ENCODE data around the gene LCE1C.

The LCE1C gene

DNA sequence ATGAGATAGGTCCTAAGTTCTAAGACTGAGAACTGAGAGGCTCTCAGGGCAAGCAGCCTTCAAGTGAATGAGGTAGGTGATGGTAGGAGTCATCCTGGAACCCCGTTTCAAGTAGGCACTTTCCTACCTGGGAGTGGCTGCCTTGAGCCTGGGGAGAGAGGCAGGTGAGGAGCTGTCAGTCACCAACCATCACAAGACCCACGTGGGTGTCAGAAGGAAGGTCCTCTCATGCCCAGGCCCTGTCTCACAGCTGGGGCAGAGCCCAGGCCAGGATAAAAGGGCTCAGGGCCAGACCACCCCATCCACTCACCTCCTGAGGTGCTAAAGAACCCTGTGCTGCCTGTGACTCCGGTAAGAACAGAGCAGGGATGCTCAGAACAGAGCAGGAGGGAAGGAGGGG lies 10.0 kb downstream of the LCE1C start, which contains the start of gene LCE1D:
TSS of gene LCE1D (plus strand) at position 301 of the 400 bp plus-strand sequence. CDS start 1,074 bp downstream, outside the sequence.
- Histone ChIP-seq H3K9me3 (ENCODE audit: control insufficient read depth, insufficient read depth, low read length) (peaks cover 88% of the 10 kb centered on the region), H3K4me1 (ENCODE audit: control insufficient read depth, insufficient read depth, low read length) (no peaks in the 10 kb centered on the region), H3K27me3 (ENCODE audit: control insufficient read depth, insufficient read depth, low read length) (no peaks in the 10 kb centered on the region), H3K27ac (ENCODE audit: low read depth, low read length) (no peak within 1 kb of the TSS), H3K9ac (ENCODE audit: low read depth, low read length) (no peak within 1 kb of the TSS), H3K4me3 (ENCODE audit: low read depth, low read length) (no peak within 1 kb of the TSS), H3K36me3 (ENCODE audit: control insufficient read depth, insufficient read depth, low read length) (no peaks in the 10 kb centered on the region)

DNA sequence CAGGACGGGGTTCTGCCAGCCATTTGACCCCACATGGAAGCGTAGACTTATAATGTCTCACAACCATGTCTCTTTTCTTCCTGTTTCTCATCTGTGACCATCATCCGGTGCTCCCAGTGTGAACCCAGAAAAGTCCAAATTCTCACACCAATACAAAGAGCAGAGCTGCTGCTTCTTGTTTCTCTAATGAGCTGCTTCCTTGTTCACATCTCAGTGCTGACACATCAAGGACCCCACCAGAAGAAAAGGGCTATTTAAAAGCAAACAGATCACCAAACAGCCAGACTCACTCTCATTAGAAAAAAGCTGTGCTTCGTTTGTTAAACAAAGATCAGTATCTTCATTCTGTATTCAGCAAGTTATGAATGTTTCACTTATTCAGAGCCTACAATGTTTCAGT lies 10.8 kb downstream of the LCE1C start:
- Histone ChIP-seq H3K4me1 (ENCODE audit: control insufficient read depth, insufficient read depth, low read length) (no peaks in the 10 kb centered on the region), H3K36me3 (ENCODE audit: control insufficient read depth, insufficient read depth, low read length) (no peaks in the 10 kb centered on the region), H3K9ac (ENCODE audit: low read depth, low read length) (no peak overlapping the region), H3K9me3 (ENCODE audit: control insufficient read depth, insufficient read depth, low read length) (peaks cover 88% of the 10 kb centered on the region), H3K27me3 (ENCODE audit: control insufficient read depth, insufficient read depth, low read length) (no peaks in the 10 kb centered on the region), H3K4me3 (ENCODE audit: low read depth, low read length) (no peak overlapping the region), H3K27ac (ENCODE audit: low read depth, low read length) (no peak overlapping the region)

DNA sequence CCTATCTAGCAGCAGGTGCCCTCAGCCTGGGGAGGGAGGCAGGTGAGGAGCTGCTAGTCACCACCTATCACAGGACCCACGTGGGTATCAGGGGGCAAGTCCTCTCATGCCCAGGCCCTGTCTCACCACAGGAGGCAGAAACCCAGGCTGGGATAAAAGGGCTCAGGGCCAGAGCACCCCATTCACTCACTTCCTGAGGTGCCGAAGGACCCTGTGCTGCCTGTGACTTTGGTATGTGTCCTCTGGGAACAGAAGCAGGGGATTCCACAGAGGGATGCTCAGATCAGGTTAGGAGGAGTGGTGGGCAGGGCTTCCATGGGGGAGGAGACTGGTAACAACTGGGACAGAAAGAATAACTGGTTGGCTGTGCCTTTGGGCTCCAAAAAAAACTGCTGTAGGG lies 20.4 kb downstream of the LCE1C start, which contains the start of gene LCE1E:
TSS of gene LCE1E (plus strand) at position 181 of the 400 bp plus-strand sequence. CDS start 1,043 bp downstream, outside the sequence.
- H3K4me1 ChIP-seq (ENCODE audit: control insufficient read depth, insufficient read depth, low read length): no peaks in the 10 kb centered on the region
- no peaks in the 10 kb centered on the region for H3K27me3 ChIP-seq (ENCODE audit: control insufficient read depth, insufficient read depth, low read length)
- peaks cover 92% of the 10 kb centered on the region for H3K9me3 ChIP-seq (ENCODE audit: control insufficient read depth, insufficient read depth, low read length)
- no peak within 1 kb of the TSS for H3K27ac ChIP-seq (ENCODE audit: low read depth, low read length)
- H3K4me3 ChIP-seq (ENCODE audit: low read depth, low read length): no peak within 1 kb of the TSS
- H3K36me3 ChIP-seq (ENCODE audit: control insufficient read depth, insufficient read depth, low read length): no peaks in the 10 kb centered on the region
- H3K9ac ChIP-seq (ENCODE audit: low read depth, low read length): no peak within 1 kb of the TSS

DNA sequence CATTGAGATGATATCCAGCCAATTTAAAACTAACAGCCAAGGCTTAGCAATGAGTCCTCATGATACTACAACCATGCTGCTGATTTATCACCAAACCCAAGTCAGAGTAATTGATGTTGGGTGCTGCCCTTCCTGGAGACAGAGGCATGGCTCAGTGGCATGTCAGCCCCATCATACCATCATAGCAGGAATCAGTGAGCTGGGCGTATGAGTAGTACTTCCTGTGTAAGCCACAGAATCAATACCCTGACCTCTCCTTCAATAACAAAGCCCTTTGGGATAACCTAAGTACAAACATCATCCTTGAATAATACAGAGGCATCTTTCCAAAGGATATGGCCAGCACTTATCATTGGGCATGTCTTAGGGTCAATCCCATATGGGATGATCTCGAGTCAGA lies 23.4 kb downstream of the LCE1C start:
- H3K27me3 ChIP-seq (ENCODE audit: control insufficient read depth, insufficient read depth, low read length): no peaks in the 10 kb centered on the region
- H3K9me3 ChIP-seq (ENCODE audit: control insufficient read depth, insufficient read depth, low read length): peaks cover 88% of the 10 kb centered on the region
- H3K4me3 ChIP-seq (ENCODE audit: low read depth, low read length): no peak overlapping the region
- H3K27ac ChIP-seq (ENCODE audit: low read depth, low read length): no peak overlapping the region
- no peaks in the 10 kb centered on the region for H3K4me1 ChIP-seq (ENCODE audit: control insufficient read depth, insufficient read depth, low read length)
- no peak overlapping the region for H3K9ac ChIP-seq (ENCODE audit: low read depth, low read length)
- no peaks in the 10 kb centered on the region for H3K36me3 ChIP-seq (ENCODE audit: control insufficient read depth, insufficient read depth, low read length)

DNA sequence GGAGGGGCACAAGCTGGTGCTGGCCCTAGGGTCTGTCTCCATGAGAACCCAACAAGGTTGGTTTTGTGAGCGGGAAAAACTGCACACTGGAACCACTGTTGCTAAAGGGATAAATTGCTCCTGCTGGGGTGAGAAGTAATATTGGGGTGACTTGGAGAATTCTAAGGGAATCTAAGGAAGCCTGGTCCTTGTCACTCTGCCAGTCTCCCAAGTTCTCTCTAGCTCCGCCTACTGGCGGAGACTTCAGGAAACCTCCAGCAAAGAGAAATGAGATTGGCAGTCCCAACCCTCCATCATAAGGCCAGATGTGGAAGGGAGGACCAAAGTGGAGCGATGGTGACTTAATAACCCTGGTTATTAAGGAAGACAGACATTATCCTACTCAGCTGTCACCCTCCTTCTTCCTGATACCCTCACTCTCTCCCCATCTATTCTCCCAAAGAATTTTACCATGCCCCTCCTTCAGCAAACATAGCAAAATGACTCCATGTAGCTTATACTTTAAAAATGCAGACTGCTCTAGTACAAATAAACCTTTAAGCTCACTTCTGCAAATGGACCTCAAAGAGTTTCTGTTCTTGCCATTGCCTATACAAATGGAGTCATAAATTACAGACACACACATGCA lies 28.8 kb downstream of the LCE1C start:
- Histone ChIP-seq H3K27me3 (ENCODE audit: control insufficient read depth, insufficient read depth, low read length) (no peaks in the 10 kb centered on the region), H3K4me3 (ENCODE audit: low read depth, low read length) (no peak overlapping the region), H3K36me3 (ENCODE audit: control insufficient read depth, insufficient read depth, low read length) (no peaks in the 10 kb centered on the region), H3K9me3 (ENCODE audit: control insufficient read depth, insufficient read depth, low read length) (peaks cover 83% of the 10 kb centered on the region), H3K4me1 (ENCODE audit: control insufficient read depth, insufficient read depth, low read length) (no peaks in the 10 kb centered on the region), H3K9ac (ENCODE audit: low read depth, low read length) (no peak overlapping the region), H3K27ac (ENCODE audit: low read depth, low read length) (no peak overlapping the region)

DNA sequence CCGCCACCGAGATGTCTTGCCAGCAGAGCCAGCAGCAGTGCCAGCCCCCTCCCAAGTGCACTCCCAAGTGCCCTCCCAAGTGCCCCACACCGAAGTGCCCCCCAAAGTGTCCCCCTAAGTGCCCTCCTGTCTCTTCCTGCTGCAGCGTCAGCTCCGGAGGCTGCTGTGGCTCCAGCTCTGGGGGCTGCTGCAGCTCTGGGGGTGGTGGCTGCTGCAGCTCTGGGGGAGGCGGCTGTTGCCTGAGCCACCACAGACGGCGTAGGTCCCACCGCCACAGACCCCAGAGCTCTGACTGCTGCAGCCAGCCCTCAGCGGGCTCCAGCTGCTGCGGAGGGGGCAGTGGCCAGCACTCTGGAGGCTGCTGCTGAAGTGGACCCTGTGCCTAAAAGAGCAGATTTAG lies 30.1 kb downstream of the LCE1C start:
- Histone ChIP-seq H3K27me3 (ENCODE audit: control insufficient read depth, insufficient read depth, low read length) (no peaks in the 10 kb centered on the region), H3K4me1 (ENCODE audit: control insufficient read depth, insufficient read depth, low read length) (no peaks in the 10 kb centered on the region), H3K27ac (ENCODE audit: low read depth, low read length) (no peak overlapping the region), H3K36me3 (ENCODE audit: control insufficient read depth, insufficient read depth, low read length) (no peaks in the 10 kb centered on the region), H3K9ac (ENCODE audit: low read depth, low read length) (no peak overlapping the region), H3K4me3 (ENCODE audit: low read depth, low read length) (no peak overlapping the region), H3K9me3 (ENCODE audit: control insufficient read depth, insufficient read depth, low read length) (peaks cover 76% of the 10 kb centered on the region)

DNA sequence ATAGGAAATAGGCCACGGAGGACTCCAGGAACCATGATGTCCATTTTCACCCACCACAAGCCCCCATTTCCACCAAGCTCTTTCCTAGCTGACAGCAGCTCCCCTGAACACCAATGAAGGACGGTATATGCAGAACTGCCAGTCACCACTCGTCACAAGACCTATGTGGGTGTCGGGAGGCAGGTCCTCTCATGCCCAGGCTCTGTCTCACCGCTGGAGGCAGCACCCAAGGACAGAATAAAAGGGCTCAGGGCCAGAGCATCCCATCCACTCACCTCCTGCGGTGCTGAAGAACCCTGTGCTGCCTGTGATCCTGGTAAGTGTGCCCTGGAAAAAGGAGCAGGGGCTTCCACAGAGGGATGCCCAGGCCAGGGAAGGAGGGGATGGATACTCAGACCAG lies 31.6 kb downstream of the LCE1C start, which contains the start of gene LCE1F:
TSS of gene LCE1F (plus strand) at position 266 of the 400 bp plus-strand sequence. CDS start 1,232 bp downstream, outside the sequence.
- Histone ChIP-seq H3K9me3 (ENCODE audit: control insufficient read depth, insufficient read depth, low read length) (peaks cover 82% of the 10 kb centered on the region), H3K4me1 (ENCODE audit: control insufficient read depth, insufficient read depth, low read length) (no peaks in the 10 kb centered on the region)

DNA sequence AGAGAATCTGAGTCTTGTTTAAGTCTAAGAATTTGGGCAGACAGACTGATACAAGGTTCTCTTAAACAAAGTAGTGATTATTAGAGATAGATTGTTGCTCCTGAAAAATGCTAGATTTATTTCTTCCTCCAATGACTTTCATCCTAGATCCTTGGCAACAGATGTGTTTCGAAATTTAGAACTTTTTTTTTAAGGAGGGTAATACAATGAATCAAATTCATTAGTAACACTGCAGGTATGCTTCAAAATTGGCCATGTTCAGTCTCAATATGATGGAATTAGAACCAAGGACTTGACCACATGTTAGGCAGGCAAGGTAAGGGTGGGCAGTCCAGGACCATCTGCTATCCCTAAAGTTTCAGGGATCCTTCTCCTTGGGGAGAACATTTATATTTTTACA lies 36.0 kb downstream of the LCE1C start:
- H3K27ac ChIP-seq (ENCODE audit: low read depth, low read length): no peak overlapping the region
- peaks cover 83% of the 10 kb centered on the region for H3K9me3 ChIP-seq (ENCODE audit: control insufficient read depth, insufficient read depth, low read length)
- no peaks in the 10 kb centered on the region for H3K4me1 ChIP-seq (ENCODE audit: control insufficient read depth, insufficient read depth, low read length)
- H3K4me3 ChIP-seq (ENCODE audit: low read depth, low read length): no peak overlapping the region
- no peaks in the 10 kb centered on the region for H3K27me3 ChIP-seq (ENCODE audit: control insufficient read depth, insufficient read depth, low read length)
- H3K9ac ChIP-seq (ENCODE audit: low read depth, low read length): no peak overlapping the region
- no peaks in the 10 kb centered on the region for H3K36me3 ChIP-seq (ENCODE audit: control insufficient read depth, insufficient read depth, low read length)

More for the DNA sequence above, 31.6 kb downstream of the LCE1C start, which contains the start of gene LCE1F:
- Histone ChIP-seq H3K27ac (ENCODE audit: low read depth, low read length) (no peak within 1 kb of the TSS), H3K9ac (ENCODE audit: low read depth, low read length) (no peak within 1 kb of the TSS), H3K36me3 (ENCODE audit: control insufficient read depth, insufficient read depth, low read length) (no peaks in the 10 kb centered on the region), H3K4me3 (ENCODE audit: low read depth, low read length) (no peak within 1 kb of the TSS), H3K27me3 (ENCODE audit: control insufficient read depth, insufficient read depth, low read length) (no peaks in the 10 kb centered on the region)

DNA sequence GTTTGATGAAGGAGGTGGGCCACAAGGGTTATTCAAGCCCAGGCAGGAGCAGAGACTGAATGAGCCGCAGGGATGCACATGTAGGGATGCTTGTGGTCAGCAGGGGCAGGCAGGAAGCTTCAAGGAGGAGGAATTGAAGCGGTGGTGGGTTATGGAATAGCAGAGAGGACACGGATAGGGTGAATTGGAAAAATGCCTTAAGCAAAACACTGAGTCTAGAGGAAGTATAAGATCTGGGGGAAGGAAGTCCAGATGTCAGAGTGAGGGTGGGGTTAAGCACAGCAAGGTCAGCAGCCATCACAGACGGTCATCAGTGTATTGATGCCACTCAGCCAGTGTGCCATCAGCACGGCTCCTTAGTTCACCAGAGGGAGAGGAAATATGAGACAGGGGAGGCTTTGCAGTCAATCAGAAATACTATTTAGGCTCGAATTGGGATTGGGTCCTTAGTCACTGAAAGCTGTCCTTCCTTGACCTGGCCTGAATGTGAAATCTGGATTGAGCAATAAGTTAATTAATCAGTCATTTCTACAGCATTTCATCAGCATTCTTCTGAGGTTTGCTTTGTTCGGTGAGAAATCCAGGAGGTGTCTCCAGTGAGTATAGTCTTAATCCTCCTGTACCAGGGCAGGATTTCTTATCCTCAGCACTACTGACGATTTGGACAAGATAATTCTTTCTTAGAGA lies 37.5 kb downstream of the LCE1C start:
- Histone ChIP-seq H3K4me1 (ENCODE audit: control insufficient read depth, insufficient read depth, low read length) (no peaks in the 10 kb centered on the region), H3K27ac (ENCODE audit: low read depth, low read length) (no peak overlapping the region), H3K36me3 (ENCODE audit: control insufficient read depth, insufficient read depth, low read length) (no peaks in the 10 kb centered on the region), H3K9ac (ENCODE audit: low read depth, low read length) (no peak overlapping the region), H3K4me3 (ENCODE audit: low read depth, low read length) (no peak overlapping the region), H3K27me3 (ENCODE audit: control insufficient read depth, insufficient read depth, low read length) (no peaks in the 10 kb centered on the region), H3K9me3 (ENCODE audit: control insufficient read depth, insufficient read depth, low read length) (peaks cover 83% of the 10 kb centered on the region)

DNA sequence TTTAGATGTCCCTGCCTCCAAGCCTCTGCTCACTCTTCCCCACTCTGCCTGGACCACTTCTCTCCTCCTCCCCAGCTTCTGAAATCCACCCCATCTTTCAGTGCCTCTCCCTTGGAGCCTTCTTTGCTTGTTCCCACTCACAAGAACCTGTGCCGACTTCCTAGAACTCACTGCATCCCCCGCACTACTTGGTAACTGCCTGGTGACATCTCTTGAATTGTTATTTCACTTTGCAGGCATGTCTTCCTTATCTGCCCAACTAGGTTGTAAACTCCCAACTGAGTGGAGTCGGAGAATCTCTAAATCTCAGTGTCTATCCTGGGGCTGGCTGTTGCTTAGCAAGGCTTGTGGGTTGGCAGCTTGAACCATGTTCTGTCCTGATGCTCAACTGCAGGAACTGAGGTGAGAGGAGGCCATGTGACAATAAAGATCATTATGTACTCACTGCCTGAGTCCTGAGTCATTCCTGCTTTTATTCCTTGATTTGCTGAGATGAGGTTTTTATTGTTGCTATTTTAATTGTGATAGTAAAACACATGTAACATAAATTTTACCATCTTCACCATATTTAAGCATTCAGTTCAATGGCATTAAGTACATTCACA lies 44.7 kb downstream of the LCE1C start:
- Histone ChIP-seq H3K9me3 (ENCODE audit: control insufficient read depth, insufficient read depth, low read length) (peaks cover 95% of the 10 kb centered on the region), H3K4me1 (ENCODE audit: control insufficient read depth, insufficient read depth, low read length) (no peaks in the 10 kb centered on the region), H3K27me3 (ENCODE audit: control insufficient read depth, insufficient read depth, low read length) (no peaks in the 10 kb centered on the region), H3K4me3 (ENCODE audit: low read depth, low read length) (no peak overlapping the region), H3K9ac (ENCODE audit: low read depth, low read length) (no peak overlapping the region), H3K27ac (ENCODE audit: low read depth, low read length) (no peak overlapping the region), H3K36me3 (ENCODE audit: control insufficient read depth, insufficient read depth, low read length) (no peaks in the 10 kb centered on the region)
